ENCODE measurements around the gene SUSD5. TPM values are rescaled to one million over a fixed set of nuclear protein-coding genes. Genes with fewer than 3 reads are reported as not detected.

Gene SUSD5
- total and polyA plus RNA-seq, 2 of the 13 experiments (the other 11 are each of a cell fraction or from before 2014, with no cell fraction given), result not detected

DNA sequence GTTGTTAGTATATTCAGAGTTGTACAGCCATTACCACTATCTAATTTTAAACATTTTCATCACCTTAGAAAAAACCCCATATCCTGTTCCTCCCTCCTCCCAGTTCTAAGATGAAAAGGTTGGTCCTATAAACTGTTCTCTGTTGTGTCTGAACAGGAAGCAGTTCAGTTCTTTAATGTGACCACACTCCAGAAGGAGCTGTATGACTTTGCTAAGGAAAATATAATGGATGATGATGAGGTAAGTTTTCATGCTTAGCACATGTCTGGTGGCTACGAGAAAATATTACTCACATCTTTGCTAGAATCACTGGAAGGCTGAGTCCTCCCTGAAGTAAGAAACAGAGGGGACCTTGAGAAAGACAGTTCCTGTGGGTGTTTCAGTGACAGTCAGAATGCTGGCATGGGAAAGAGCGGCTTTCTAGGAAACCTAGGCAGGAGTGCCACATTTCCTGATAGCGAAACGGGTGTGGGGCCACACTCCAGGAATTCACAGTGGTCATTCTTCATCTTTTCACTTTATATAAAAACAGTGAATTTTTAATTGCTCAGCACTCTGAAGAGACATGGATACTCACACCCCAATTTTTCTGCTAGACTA, 84.5 kb downstream of the SUSD5 start:
- Histone ChIP-seq H3K9me3 (ENCODE audit: low read length) (no peaks in the 10 kb centered on the region), H3K27ac (ENCODE audit: extremely low read length, insufficient read depth, low read length) (no peak overlapping the region), H3K27me3 (ENCODE audit: control insufficient read depth in 1 of 2, insufficient read depth in 2 of 2, low read length in 2 of 2) (no peaks in the 10 kb centered on the region), H4K20me1 (ENCODE audit: insufficient read depth, low read length) (no peaks in the 10 kb centered on the region), H3K79me2 (ENCODE audit: insufficient read depth, low read length) (no peaks in the 10 kb centered on the region), H3K4me1 (ENCODE audit: insufficient read depth, low read length) (no peaks in the 10 kb centered on the region), H2AFZ (ENCODE audit: low read length) (no peak overlapping the region), H3K4me3 (replicated peaks in 1 of 3; ENCODE audit: insufficient read depth in 1 of 3, low read depth in 2 of 3, low read length in 3 of 3) (no peak overlapping the region), H3K4me2 (ENCODE audit: low read depth, low read length) (no peak overlapping the region), H3K36me3 (replicated peaks in 1 of 2; ENCODE audit: control insufficient read depth in 1 of 2, insufficient read depth in 2 of 2, low read length in 2 of 2) (peaks cover 4 to 39% of the 10 kb centered on the region in 2 experiments; a peak in 4 of 5 replicates), H3K9ac (ENCODE audit: insufficient read depth, low read depth, low read length) (no peak overlapping the region)
- ATAC-seq (no peak), FAIRE-seq (no peak), DNase-seq (ENCODE audit: low spot score) (no peak)
- intact Hi-C loops (cut with micrococcal nuclease; ENCODE audit: unreplicated experiment), result loop anchor here (10.0 kb wide), 1 partner anchor 651 kb away; no protein-coding TSS in a partner anchor
- CTCF ChIA-PET (ENCODE audit: low intra/inter-chr PET ratio, low total read pairs), result interaction anchor here (3.3 kb wide), 1 partner anchor 239 kb away, joined by 40 read pairs; no protein-coding TSS in a partner anchor
- POLR2A ChIA-PET, result no interaction called here
- in situ Hi-C loops (cut with HindIII; ENCODE audit: extremely low pct_ligation_motif_present, low pct_unique_long_range_greater_than_20kb), result loop anchor here (5.0 kb wide), 1 partner anchor 238 kb away; no protein-coding TSS in a partner anchor
- no TSS peak for BruUV-seq (replicated peaks)
- WGBS (ENCODE audit: low lambda C conversion rate), result 89% methylated on average over 4 of the region's 4 CpGs
- TF ChIP-seq FIP1L1 (IDR thresholded peaks at IDR 0.05; ENCODE audit: borderline replicate concordance, insufficient read depth, low read depth, low read length) (no peak), HIVEP1 (CRISPR knock-in tag; IDR thresholded peaks at IDR 0.05) (no peak), PCBP1 (IDR thresholded peaks at IDR 0.05; ENCODE audit: borderline replicate concordance, low read depth, low read length) (no peak), ZNF20 (CRISPR knock-in tag; IDR thresholded peaks at IDR 0.05) (no peak), ZNF772 (CRISPR knock-in tag; IDR thresholded peaks at IDR 0.05) (no peak), CC2D1A (CRISPR knock-in tag; IDR thresholded peaks at IDR 0.05) (no peak)
- TF ChIP-seq, protein P1, sequence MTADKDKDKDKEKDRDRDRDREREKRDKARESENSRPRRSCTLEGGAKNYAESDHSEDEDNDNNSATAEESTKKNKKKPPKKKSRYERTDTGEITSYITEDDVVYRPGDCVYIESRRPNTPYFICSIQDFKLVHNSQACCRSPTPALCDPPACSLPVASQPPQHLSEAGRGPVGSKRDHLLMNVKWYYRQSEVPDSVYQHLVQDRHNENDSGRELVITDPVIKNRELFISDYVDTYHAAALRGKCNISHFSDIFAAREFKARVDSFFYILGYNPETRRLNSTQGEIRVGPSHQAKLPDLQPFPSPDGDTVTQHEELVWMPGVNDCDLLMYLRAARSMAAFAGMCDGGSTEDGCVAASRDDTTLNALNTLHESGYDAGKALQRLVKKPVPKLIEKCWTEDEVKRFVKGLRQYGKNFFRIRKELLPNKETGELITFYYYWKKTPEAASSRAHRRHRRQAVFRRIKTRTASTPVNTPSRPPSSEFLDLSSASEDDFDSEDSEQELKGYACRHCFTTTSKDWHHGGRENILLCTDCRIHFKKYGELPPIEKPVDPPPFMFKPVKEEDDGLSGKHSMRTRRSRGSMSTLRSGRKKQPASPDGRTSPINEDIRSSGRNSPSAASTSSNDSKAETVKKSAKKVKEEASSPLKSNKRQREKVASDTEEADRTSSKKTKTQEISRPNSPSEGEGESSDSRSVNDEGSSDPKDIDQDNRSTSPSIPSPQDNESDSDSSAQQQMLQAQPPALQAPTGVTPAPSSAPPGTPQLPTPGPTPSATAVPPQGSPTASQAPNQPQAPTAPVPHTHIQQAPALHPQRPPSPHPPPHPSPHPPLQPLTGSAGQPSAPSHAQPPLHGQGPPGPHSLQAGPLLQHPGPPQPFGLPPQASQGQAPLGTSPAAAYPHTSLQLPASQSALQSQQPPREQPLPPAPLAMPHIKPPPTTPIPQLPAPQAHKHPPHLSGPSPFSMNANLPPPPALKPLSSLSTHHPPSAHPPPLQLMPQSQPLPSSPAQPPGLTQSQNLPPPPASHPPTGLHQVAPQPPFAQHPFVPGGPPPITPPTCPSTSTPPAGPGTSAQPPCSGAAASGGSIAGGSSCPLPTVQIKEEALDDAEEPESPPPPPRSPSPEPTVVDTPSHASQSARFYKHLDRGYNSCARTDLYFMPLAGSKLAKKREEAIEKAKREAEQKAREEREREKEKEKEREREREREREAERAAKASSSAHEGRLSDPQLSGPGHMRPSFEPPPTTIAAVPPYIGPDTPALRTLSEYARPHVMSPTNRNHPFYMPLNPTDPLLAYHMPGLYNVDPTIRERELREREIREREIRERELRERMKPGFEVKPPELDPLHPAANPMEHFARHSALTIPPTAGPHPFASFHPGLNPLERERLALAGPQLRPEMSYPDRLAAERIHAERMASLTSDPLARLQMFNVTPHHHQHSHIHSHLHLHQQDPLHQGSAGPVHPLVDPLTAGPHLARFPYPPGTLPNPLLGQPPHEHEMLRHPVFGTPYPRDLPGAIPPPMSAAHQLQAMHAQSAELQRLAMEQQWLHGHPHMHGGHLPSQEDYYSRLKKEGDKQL (CRISPR knock-in tag; IDR thresholded peaks at IDR 0.05; ENCODE audit: low read depth), result no peak
- TF ChIP-seq, protein P2, sequence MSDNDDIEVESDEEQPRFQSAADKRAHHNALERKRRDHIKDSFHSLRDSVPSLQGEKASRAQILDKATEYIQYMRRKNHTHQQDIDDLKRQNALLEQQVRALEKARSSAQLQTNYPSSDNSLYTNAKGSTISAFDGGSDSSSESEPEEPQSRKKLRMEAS (IDR thresholded peaks at IDR 0.05), result no peak
- TF ChIP-seq, protein P3, sequence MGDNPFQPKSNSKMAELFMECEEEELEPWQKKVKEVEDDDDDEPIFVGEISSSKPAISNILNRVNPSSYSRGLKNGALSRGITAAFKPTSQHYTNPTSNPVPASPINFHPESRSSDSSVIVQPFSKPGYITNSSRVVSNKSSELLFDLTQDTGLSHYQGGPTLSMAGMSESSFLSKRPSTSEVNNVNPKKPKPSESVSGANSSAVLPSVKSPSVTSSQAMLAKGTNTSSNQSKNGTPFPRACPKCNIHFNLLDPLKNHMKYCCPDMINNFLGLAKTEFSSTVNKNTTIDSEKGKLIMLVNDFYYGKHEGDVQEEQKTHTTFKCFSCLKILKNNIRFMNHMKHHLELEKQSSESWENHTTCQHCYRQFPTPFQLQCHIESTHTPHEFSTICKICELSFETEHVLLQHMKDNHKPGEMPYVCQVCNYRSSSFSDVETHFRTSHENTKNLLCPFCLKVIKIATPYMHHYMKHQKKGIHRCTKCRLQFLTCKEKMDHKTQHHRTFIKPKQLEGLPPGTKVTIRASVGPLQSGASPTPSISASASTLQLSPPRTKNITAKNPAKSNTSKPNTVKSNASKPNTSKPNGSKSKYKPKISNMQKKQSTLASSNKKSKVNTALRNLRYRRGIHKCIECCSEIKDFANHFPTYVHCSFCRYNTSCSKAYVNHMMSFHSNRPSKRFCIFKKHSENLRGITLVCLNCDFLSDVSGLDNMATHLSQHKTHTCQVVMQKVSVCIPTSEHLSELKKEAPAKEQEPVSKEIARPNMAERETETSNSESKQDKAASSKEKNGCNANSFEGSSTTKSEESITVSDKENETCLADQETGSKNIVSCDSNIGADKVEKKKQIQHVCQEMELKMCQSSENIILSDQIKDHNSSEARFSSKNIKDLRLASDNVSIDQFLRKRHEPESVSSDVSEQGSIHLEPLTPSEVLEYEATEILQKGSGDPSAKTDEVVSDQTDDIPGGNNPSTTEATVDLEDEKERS (CRISPR knock-in tag; IDR thresholded peaks at IDR 0.05), result no peak
- TF ChIP-seq, protein P4, sequence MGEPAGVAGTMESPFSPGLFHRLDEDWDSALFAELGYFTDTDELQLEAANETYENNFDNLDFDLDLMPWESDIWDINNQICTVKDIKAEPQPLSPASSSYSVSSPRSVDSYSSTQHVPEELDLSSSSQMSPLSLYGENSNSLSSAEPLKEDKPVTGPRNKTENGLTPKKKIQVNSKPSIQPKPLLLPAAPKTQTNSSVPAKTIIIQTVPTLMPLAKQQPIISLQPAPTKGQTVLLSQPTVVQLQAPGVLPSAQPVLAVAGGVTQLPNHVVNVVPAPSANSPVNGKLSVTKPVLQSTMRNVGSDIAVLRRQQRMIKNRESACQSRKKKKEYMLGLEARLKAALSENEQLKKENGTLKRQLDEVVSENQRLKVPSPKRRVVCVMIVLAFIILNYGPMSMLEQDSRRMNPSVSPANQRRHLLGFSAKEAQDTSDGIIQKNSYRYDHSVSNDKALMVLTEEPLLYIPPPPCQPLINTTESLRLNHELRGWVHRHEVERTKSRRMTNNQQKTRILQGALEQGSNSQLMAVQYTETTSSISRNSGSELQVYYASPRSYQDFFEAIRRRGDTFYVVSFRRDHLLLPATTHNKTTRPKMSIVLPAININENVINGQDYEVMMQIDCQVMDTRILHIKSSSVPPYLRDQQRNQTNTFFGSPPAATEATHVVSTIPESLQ (CRISPR knock-in tag; conservative IDR thresholded peaks at IDR 0.05), result no peak
- TF ChIP-seq, protein P5, sequence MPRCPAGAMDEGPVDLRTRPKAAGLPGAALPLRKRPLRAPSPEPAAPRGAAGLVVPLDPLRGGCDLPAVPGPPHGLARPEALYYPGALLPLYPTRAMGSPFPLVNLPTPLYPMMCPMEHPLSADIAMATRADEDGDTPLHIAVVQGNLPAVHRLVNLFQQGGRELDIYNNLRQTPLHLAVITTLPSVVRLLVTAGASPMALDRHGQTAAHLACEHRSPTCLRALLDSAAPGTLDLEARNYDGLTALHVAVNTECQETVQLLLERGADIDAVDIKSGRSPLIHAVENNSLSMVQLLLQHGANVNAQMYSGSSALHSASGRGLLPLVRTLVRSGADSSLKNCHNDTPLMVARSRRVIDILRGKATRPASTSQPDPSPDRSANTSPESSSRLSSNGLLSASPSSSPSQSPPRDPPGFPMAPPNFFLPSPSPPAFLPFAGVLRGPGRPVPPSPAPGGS (CRISPR knock-in tag; IDR thresholded peaks at IDR 0.05), result no peak
